Epithelial cell of esophagus (primary cell): ENCODE results near the gene TMEM255A.

Experiments
- DNase-seq: peaks from one replicate; pipeline ENCODE4 v3.0.0; 2010; ENCODE audit warnings: low read depth
- H3K4me3 ChIP-seq: 2 replicates; pipeline ENCODE4 v1.5.1; 2011; ENCODE audit warnings: mild to moderate bottlenecking, low read length, control low read depth
- CTCF ChIP-seq: IDR thresholded peaks from 2 replicates; pipeline ENCODE4 v1.5.1; 2011; ENCODE audit warnings: low read depth, mild to moderate bottlenecking, low read length, control low read depth, inconsistent platforms; ENCODE audit not compliant: insufficient read depth; ENCODE audit errors: missing control alignments

The TMEM255A gene

DNA sequence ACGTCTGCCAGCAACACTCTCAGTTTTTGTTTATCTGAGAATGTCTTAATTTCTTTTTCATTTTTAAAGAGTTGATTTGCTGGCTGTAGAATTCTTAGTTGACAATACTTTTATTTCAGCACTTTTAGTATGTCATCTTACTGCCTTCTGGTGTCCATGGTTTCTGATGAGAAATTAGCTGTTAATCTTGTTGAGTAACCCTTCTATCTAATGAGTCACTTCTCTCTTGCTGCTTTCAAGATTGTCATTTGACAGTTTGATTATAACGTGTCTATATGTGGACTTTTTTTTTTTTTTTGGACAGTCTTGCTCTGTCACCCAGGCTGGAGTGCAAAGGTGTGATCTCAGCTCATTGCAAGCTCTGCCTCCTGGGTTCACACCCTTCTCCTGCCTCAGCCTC lies 24.0 kb upstream of the TMEM255A start:
- TF ChIP-seq CTCF = no peak
- no peak overlapping the region for H3K4me3 ChIP-seq
- DNase-seq = peak; percentile 29

DNA sequence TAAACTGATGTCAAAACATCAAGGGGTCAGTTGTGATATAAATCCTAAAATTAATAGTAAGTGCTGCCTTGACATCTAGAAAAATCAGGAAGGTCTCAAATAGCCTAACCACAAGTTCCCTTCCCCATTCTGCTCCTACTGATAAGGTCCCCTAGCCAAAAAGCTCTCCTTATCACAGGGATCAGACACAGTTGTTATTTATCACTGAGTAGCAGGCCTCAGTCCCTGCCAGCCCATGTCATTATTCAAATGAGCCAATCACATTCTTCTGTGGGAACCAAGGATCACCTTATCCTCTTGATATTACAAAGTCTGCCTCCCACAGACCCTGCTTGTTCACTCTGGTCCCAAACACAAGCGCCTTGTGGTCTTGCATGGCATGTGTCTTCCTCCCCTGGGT lies 23.3 kb upstream of the TMEM255A start:
- TF ChIP-seq CTCF = no peak
- no peak overlapping the region for H3K4me3 ChIP-seq
- DNase-seq = no peak

DNA sequence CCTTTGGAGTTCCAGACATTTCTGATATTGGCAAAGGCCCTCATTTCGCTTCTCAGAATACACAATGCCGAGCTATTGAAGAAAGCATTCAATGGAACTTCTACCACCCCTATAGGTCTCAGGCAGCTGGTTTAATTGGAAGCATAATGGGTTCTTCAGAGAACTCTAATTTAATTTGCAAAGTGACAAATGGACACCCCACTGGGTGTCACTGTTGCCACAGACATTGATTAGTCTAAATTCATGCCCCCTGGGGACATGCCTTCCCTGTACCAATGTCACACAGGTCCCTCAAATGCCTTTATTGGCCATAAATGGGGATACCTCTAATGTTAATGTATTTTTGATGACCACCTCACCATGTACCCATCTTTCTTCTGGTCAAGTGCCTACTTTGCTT lies 22.9 kb upstream of the TMEM255A start:
- TF ChIP-seq CTCF = no peak
- no peak overlapping the region for H3K4me3 ChIP-seq
- no peak for DNase-seq

DNA sequence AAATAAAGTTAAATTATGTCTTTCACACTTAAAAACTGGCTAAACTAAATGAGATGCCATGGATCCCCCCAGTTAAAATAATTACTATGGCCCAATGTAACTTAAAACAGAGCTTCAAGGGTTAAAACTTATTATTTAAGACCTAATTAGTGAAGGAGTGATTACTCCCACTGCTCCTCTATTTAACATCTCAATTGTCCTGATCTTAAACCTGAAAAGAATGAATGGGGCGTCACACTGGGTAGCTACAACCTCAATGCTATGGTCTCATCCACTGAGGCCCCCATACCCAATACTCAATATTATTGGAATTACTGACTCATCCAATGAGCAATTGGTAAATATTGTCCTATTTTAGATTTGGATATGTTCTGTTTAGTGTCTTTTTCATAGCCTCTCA lies 21.1 kb upstream of the TMEM255A start:
- no peak for DNase-seq
- TF ChIP-seq CTCF = no peak
- no peak overlapping the region for H3K4me3 ChIP-seq

DNA sequence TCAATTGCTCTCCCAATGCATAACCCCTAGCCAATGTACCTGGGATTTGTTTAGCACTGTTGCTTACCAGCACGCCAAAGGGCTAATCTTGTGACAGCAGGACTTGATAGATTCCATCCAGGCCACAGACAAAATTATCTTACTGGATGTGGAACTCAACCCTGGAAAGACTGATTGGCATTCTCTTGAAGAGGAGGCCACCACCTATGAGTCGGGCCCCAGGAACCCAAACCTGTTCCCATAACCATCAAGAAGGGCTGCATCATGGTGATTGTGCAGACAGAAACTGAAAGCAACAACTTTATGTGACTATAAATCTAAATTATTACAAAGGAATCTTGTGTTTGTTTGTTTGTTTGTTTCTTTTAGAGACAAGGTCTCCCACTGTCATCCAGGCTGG lies 19.9 kb upstream of the TMEM255A start:
- no peak overlapping the region for H3K4me3 ChIP-seq
- no peak for TF ChIP-seq CTCF
- peak; percentile 4 for DNase-seq

DNA sequence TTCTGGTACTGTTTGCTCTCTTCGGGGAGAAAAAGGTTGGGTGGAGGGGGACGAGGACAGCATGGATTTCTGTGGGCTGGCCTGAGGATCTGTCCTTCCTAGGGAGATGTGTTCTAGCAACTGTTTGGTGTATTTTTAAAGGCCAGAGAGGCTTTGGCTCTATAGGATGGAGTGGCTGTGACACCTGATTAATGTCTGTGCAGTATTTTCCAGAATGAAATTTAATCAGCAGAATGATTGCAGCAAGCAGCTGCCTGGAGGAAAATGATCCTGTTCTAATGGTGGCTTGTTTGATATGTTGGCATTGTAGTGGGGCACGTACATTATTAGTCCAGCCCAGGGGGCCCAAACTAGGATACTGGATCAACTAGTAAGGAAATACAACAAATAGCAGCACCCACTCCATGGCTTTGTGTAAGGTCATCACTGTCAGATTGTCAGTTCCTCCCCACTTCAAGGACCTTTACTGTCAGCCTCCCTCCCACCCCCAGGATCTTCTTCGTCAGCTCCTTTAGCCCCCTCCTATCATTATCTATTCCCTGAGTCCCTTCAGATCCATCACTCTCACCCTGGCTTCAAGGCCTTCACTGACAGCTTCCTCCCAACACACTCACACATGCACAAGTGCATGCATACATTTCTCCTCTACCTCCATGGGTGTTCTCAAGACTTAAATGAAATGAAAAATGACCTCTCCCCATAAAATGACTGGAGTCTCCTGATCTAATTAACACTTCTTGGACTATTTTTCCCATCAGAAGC lies 10.4 kb upstream of the TMEM255A start:
- DNase-seq = no peak
- H3K4me3 ChIP-seq = no peak overlapping the region
- no peak for TF ChIP-seq CTCF

DNA sequence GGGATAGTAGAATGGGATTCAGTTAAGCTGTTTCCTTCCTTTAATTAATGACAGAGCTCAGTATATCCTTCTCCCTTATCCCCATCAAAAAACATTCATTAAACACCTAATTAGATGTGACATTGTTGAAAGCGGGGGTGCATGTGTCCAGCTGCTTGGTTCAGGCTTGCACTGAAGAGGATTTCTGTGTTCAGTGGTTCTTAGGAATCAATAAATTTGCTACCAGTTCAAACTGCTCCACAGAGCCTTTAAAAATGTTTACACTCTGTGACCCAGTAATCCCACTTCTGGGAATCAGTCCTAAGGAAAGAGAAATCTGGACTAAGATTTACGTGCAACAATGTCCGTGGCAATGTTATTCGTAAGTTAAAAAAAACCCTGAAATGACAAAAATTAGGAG lies 7.2 kb upstream of the TMEM255A start:
- no peak for TF ChIP-seq CTCF
- H3K4me3 ChIP-seq = no peak overlapping the region
- DNase-seq = no peak
